Measurements from ENCODE around the gene TASOR2. TPM values are rescaled to one million over a fixed set of nuclear protein-coding genes. Genes with fewer than 3 reads are reported as not detected.

TASOR2 gene
- 10 to 100 TPM; 30.7 to 40.3 (median 37.8) TPM for polyA plus RNA-seq (ENCODE audit: insufficient read length in 3 of 3)
- long read RNA-seq, donor 1, partial matches to known transcripts, result 597 of 597 reads
- long read RNA-seq, donor 1, other reads (novel, unspliced or antisense), result 0 of 597 reads
- long read RNA-seq, donor 2, partial matches to known transcripts, result 107 of 218 reads
- long read RNA-seq, donor 2, other reads (novel, unspliced or antisense), result 110 of 218 reads
- long read RNA-seq, donor 3, partial matches to known transcripts, result 457 of 457 reads
- long read RNA-seq, donor 3, other reads (novel, unspliced or antisense), result 0 of 457 reads
- long read RNA-seq, donor 4, partial matches to known transcripts, result 150 of 155 reads
- long read RNA-seq, donor 4, other reads (novel, unspliced or antisense), result 5 of 155 reads
- long read RNA-seq, donor 5, partial matches to known transcripts, result 176 of 176 reads
- long read RNA-seq, donor 5, other reads (novel, unspliced or antisense), result 0 of 176 reads
- long read RNA-seq, donor 6, partial matches to known transcripts, result 75 of 181 reads
- long read RNA-seq, donor 6, other reads (novel, unspliced or antisense), result 105 of 181 reads
- long read RNA-seq, donor 7, partial matches to known transcripts, result 39 of 39 reads
- long read RNA-seq, donor 7, other reads (novel, unspliced or antisense), result 0 of 39 reads
- long read RNA-seq, donor 8, result 0 reads
- long read RNA-seq, donor 9, partial matches to known transcripts, result 83 of 169 reads
- long read RNA-seq, donor 9, other reads (novel, unspliced or antisense), result 86 of 169 reads
- long read RNA-seq, donor 10, partial matches to known transcripts, result 579 of 646 reads
- long read RNA-seq, donor 10, other reads (novel, unspliced or antisense), result 64 of 646 reads
- long read RNA-seq, donor 11, partial matches to known transcripts, result 357 of 358 reads
- long read RNA-seq, donor 11, other reads (novel, unspliced or antisense), result 0 of 358 reads
- long read RNA-seq, donor 12, partial matches to known transcripts, result 211 of 216 reads
- long read RNA-seq, donor 12, other reads (novel, unspliced or antisense), result 5 of 216 reads
- long read RNA-seq, donor 13, partial matches to known transcripts, result 23 of 25 reads
- long read RNA-seq, donor 13, other reads (novel, unspliced or antisense), result 0 of 25 reads
- long read RNA-seq, donor 14, result 0 reads
- long read RNA-seq, donor 15, partial matches to known transcripts, result 32 of 32 reads
- long read RNA-seq, donor 15, other reads (novel, unspliced or antisense), result 0 of 32 reads
- long read RNA-seq, donor 16, partial matches to known transcripts, result 75 of 153 reads
- long read RNA-seq, donor 16, other reads (novel, unspliced or antisense), result 76 of 153 reads

GRCh38 chr10:5684318-5684970 is at the start of gene TASOR2:
TASOR2 (plus strand) TSS chr10:5684838; CDS start chr10:5720643, 35,805 bp downstream.
- peak; percentile 97 for DNase-seq

- DNase-seq, result no peak
Measured at GRCh38 chr10:5634918-5635317, 49.7 kb upstream of the TASOR2 start.

- no peak for DNase-seq
Measured at GRCh38 chr10:5638494-5638893, 46.1 kb upstream of the TASOR2 start.

GRCh38 chr10:5639066-5639465 is 45.6 kb upstream of the TASOR2 start:
- DNase-seq, result no peak

- DNase-seq, result no peak
Measured at GRCh38 chr10:5640036-5640435, 44.6 kb upstream of the TASOR2 start.

- no peak for DNase-seq
Measured at GRCh38 chr10:5640501-5640900, 44.1 kb upstream of the TASOR2 start.

- no peak for DNase-seq
Measured at GRCh38 chr10:5641501-5641900, 43.1 kb upstream of the TASOR2 start.

- DNase-seq, result no peak
Measured at GRCh38 chr10:5643346-5644067, 41.1 kb upstream of the TASOR2 start.

GRCh38 chr10:5644930-5645329 is 39.7 kb upstream of the TASOR2 start:
- no peak for DNase-seq

- no peak for DNase-seq
Measured at GRCh38 chr10:5645375-5645774, 39.3 kb upstream of the TASOR2 start.

- no peak for DNase-seq
Measured at GRCh38 chr10:5645944-5646617, 38.6 kb upstream of the TASOR2 start.

- no peak for DNase-seq
Measured at GRCh38 chr10:5647507-5648240, 37.0 kb upstream of the TASOR2 start.

- no peak for DNase-seq
Measured at GRCh38 chr10:5648494-5649457, 35.9 kb upstream of the TASOR2 start.

GRCh38 chr10:5649746-5650145 is 34.9 kb upstream of the TASOR2 start:
- no peak for DNase-seq

GRCh38 chr10:5650664-5651387 is 33.8 kb upstream of the TASOR2 start:
- no peak for DNase-seq

GRCh38 chr10:5651388-5651764 is 33.3 kb upstream of the TASOR2 start:
- no peak for DNase-seq

- no peak for DNase-seq
Measured at GRCh38 chr10:5652746-5653145, 31.9 kb upstream of the TASOR2 start.
